ENCODE measurements around the gene ZNF253.
A peak's percentile ranks its signal among the peaks of the same experiment; 100 is the strongest.
"Not testable (repeated sequence)": the region's sequence is repeated elsewhere in the genome, so short reads cannot be mapped to it uniquely, and the experiment has no call there.

The ZNF253 gene

GRCh38 chr19:19865750-19866610 lies at the start of gene ZNF253:
Gene ZNF253, plus strand, starts transcription at chr19:19865882. Its CDS starts 115 bp downstream, at chr19:19865997.
- peak; percentile 84 to 91 (median 88) for DNase-seq

DNA sequence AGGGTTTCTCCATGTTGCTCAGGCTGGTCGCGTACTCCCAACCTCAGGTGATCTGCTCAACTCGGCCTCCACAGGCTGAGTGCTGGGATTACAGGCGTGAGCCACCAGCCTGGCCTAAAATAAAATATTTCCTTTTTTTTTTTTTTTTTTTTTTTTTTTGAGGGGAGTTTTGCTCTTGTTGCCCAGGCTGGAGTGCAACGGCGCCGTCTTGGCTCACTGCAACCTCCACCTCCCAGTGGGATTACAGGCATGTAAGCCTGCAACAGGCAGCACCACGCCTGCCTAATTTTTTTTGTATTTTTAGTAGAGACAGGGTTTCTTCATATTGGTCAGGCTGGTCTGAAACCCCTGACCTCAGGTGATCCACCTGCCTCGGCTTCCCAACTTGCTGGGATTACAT lies 49.0 kb upstream of the ZNF253 start:
- no peak for DNase-seq

- peak; percentile 1 to 26 (median 16) for DNase-seq
Observed at GRCh38 chr19:19817357-19817756, 48.3 kb upstream of the ZNF253 start.

DNA sequence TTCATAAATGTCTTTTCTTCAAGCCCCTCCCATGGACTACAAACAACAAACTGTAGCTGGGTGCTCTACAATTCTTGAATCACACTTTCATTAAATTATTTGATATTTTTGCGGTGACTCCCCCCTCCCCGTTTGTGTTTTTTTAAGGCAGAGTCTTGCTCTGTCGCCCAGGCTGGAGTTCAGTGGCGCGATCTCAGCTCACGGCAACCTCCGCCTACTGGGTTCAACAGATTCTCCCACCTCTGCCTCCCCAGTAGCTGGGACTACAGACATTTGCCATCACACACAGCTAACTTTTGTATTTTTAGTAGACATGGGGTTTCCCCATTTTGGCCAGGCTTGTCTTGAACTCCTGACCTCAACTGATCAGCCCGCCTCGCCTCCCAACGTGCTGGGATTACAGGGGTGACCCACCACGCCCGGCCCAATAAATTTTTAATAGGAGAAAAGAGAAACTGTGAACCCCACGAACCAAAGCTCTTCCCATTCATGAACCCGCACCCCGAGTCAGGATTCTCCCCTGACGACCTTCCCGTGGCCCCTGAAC lies 44.8 kb upstream of the ZNF253 start:
- no peak for DNase-seq

- peak; percentile 87 to 92 (median 90) for DNase-seq
Observed at GRCh38 chr19:19821366-19821951, 44.2 kb upstream of the ZNF253 start, which contains the start of gene ZNF506. Gene ZNF506, minus strand, starts transcription at chr19:19821750. Its CDS starts 147 bp downstream, at chr19:19821603.

- not testable (repeated sequence) for DNase-seq
Observed at GRCh38 chr19:19821976-19822375, 43.7 kb upstream of the ZNF253 start.

- no peak for DNase-seq
Observed at GRCh38 chr19:19823916-19824315, 41.8 kb upstream of the ZNF253 start.

- no peak for DNase-seq
Observed at GRCh38 chr19:19826875-19827274, 38.8 kb upstream of the ZNF253 start.

DNA sequence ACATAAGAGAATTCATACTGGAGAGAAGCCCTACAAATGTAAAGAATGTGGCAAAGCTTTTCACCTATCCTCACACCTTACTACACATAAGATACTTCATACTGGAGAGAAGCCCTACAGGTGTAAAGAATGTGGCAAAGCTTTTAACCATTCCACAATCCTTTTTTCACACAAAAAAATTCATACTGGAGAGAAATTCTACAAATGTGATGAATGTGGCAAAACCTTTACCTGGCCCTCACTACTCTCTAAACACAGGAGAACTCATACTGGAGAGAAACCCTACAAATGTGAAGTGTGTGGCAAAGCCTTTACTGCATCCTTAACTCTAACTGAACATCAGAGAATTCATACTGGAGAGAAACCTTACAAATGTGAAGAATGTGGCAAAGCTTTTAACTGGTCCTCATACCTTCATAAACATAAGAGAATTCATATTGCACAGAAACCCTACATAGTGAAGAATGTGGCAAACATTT lies 30.1 kb upstream of the ZNF253 start:
- no peak for DNase-seq

GRCh38 chr19:19847781-19848180 lies 17.9 kb upstream of the ZNF253 start:
- no peak for DNase-seq

DNA sequence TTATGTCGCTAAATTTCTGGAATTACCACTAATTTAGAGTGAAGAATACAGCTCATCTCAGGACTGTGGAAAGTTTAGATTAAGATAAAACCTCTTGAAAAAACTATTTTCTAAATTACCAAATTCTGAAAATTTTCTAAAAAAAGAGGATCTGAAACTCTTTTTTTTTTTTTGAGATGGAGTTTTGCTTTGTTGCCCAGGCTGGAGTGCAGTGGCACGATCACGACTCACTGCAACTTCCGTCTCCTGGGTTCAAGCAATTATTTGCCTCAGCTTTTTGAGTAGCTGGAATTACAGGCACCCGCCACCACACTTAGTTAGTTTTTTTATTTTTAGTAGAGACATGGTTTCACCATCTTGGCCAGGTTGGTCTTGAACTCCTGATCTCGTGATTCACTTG lies 16.6 kb upstream of the ZNF253 start:
- DNase-seq, result no peak

DNA sequence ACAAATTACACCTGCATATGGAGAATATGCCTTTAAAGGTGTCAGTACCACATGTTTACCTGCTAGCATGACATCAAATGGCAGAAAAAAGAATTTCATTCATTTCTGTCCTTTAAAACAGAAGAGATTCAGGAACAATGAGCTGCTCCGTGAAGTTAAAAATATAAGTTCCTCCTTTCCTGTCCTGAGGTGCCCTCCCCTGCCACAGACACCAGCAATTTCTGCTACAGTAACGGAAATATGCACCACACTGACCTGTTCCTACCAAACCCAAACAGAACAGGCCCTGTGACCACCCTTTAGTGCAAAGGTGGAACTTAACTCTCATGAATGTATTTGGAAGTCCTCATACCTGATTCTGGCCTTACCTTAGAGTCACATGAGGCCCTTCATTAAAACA lies 13.9 kb upstream of the ZNF253 start:
- not testable (repeated sequence) for DNase-seq

DNA sequence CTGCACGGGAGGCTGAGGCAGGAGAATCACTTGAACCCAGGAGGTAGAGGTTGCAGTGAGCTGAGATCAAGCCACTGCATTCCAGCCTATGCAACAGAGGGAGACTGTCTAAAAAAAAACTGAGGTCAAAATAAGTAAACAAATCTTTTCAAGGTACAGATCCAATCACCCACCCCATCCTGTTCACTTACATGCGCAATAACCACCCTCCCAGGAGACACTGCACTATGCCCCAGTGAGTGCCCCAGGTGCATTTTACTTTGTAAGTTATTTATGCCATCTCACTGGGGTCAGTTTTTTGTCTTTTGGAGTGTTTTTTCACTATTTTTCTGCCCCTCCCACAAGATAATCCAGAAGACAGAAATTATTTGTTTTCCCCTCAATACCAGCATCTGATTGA lies 6.9 kb upstream of the ZNF253 start:
- DNase-seq, result no peak

DNA sequence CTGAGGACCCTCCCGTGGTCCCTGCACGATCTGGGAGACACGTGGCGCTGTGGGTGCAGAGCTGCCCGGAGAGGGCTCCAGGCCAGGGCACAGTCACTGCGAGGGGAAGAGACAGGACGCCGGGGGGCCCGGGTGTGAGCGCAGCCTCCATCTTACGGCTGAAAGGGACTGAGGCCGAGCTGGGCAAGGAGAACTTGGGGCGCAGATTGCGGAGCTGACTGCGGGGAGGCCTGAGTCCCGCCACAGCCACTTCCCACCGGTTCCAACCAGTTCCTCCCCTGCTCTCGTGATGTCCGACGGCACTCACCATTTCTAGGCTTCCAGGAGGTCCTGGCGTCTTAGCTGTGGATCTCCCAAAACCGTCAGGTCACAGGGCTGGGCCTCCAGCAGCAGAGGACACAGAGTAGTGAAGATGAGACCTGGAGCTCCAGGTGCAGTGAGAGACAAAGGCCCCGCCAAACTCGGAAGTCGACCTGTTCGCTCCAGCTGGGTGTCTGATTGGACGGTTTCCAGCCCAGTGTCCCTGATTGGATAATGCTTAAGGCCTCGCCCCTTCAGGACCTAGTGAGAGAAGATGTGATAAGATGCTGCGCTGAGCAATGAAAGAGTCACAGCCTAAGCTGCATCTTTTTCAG lies 4.8 kb upstream of the ZNF253 start:
- peak in 2 of 4 experiments; percentile 13 to 17 for DNase-seq

DNA sequence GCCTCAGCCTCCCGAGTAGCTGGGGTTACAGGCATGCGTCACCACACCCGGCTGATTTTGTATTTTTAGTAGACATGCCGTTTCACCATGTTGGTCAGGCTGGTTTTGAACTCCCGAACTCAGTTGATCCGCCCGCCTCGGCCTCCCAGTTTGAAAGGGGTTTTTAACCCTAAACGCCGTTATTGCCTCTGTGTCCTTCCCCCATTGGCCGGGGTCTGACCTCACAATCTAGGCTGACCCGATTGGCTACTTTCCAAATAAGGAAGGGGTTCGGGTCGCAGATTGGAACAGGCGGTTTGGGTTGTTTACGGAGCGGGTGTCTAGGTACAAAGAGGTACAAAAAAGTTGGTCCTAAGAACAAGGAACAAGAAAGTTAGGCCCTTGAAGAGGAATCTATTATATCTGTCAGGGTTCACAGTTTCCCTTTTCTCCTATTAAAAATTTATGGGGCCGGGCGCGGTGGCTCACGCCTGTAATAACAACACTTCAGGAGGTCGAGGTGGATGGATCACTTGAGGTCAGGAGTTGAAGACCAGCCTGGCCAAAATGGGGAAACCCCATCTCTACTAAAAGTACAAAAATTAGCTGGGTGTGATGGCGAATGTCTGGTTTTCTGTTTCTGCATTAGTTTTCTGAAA lies 1.0 kb downstream of the ZNF253 start:
- peak in 3 of 4 experiments; percentile 4 to 19 (median 15) for DNase-seq

DNA sequence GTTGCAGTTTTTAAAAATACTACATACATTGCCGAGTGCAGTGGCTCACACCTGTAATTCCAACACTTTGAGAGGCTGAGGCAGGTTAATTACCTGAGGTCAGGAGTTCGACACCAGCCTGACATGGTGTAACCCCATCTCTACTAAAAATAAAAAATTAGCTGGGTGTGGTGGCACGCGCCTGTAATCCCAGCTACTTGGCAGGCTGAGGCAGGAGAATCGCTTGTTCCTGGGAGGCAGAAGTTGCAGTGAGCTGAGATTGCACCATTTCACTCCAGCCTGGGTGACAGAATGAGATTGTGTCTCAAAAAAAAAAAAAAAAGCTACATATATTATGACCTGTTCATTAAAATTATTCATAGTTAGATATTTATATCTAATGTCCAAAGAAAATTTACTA lies 4.4 kb downstream of the ZNF253 start:
- not testable (repeated sequence) for DNase-seq

- no peak for DNase-seq
Observed at GRCh38 chr19:19871932-19872331, 6.2 kb downstream of the ZNF253 start.

- DNase-seq, result no peak
Observed at GRCh38 chr19:19873381-19873780, 7.7 kb downstream of the ZNF253 start.

DNA sequence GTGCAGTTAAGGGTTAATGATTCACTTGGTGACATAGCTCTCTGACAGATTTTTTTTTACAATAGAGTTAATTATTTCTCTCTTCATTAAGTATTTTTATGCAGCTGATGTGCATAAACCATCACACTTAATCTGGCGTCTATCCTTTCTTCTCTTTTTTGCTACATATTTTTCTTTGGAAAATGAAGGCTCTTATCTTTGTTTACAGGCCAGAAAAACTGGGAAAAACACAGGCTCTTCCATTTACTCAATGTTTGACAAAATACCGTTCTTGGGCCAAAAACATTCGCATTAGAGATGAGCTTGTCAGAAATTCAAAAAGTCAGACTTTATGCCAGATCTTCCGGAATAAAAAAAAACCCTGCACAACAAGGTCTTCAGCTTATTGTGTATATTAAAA lies 12.0 kb downstream of the ZNF253 start:
- no peak for DNase-seq

GRCh38 chr19:19884583-19884982 lies 18.9 kb downstream of the ZNF253 start:
- no peak for DNase-seq

- not testable (repeated sequence) for DNase-seq
Observed at GRCh38 chr19:19892055-19892941, 26.6 kb downstream of the ZNF253 start.

Measured in activated CD4-positive, CD25-positive, alpha-beta regulatory T cell (primary cell).